Measurements from ENCODE around the gene INPP4B. TPM values are rescaled to one million over a fixed set of nuclear protein-coding genes. Genes with fewer than 3 reads are reported as not detected.

The INPP4B gene
- total RNA-seq, 2 experiments from 2014 or later, result not detected

DNA sequence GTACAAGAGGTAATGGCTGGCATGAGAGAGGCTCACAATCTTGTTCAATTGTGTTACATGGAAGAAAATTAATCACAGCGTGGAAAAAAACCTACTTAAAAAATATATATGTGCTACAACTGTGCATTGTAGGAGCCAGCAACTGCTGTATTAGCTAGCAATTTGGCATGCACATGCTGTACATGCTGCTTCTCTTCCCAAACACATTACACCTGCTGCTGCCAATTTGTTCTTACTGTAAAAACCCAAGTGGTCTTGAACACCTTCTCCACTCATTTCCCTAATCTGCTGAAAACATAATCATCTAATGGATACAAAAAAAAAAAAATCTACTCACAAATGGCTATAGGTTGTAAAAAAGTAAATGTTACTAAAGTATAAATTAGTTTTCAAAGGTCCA is 264.2 kb downstream of the INPP4B start:
- H3K4me1 ChIP-seq (ENCODE audit: insufficient read depth, low read length, poor library complexity, severe bottlenecking), result no peaks in the 10 kb centered on the region
- TF ChIP-seq, protein P1, sequence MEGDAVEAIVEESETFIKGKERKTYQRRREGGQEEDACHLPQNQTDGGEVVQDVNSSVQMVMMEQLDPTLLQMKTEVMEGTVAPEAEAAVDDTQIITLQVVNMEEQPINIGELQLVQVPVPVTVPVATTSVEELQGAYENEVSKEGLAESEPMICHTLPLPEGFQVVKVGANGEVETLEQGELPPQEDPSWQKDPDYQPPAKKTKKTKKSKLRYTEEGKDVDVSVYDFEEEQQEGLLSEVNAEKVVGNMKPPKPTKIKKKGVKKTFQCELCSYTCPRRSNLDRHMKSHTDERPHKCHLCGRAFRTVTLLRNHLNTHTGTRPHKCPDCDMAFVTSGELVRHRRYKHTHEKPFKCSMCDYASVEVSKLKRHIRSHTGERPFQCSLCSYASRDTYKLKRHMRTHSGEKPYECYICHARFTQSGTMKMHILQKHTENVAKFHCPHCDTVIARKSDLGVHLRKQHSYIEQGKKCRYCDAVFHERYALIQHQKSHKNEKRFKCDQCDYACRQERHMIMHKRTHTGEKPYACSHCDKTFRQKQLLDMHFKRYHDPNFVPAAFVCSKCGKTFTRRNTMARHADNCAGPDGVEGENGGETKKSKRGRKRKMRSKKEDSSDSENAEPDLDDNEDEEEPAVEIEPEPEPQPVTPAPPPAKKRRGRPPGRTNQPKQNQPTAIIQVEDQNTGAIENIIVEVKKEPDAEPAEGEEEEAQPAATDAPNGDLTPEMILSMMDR (conservative IDR thresholded peaks at IDR 0.05; ENCODE audit: low read length), result no peak
- no peak for TF ChIP-seq EZH2phosphoT487 (IDR thresholded peaks at IDR 0.05; ENCODE audit: borderline replicate concordance, low read depth, low read length)
- no TSS peak for BruUV-seq (replicated peaks)
- H3K4me2 ChIP-seq (ENCODE audit: low read length), result no peak overlapping the region
- ChIA-PET POLR2A (interaction anchor here (0.6 kb wide), 1 partner anchor 319 kb away, joined by 3 read pairs; no protein-coding TSS in a partner anchor), CTCF (ENCODE audit: unreplicated experiment) (no interaction called here)
- H3K9me3 ChIP-seq (ENCODE audit: low read length), result no peaks in the 10 kb centered on the region
- H3K36me3 ChIP-seq (ENCODE audit: insufficient read depth, low read length), result no peaks in the 10 kb centered on the region
- H2AFZ ChIP-seq (ENCODE audit: low read length), result no peak overlapping the region
- DNase-seq (ENCODE audit: low spot score), result no peak
- H3K9me2 ChIP-seq (ENCODE audit: insufficient read depth, low read length), result no peaks in the 10 kb centered on the region
- H3K27ac ChIP-seq (ENCODE audit: low read depth, low read length, poor library complexity, severe bottlenecking), result no peak overlapping the region
- intact Hi-C loops (cut with micrococcal nuclease; ENCODE audit: unreplicated experiment), result no loop called here
- no peak overlapping the region for H3K4me3 ChIP-seq (ENCODE audit: low read depth, low read length, poor library complexity, severe bottlenecking)
- no peaks in the 10 kb centered on the region for H4K20me1 ChIP-seq (ENCODE audit: insufficient read depth, low read length)
- no peaks in the 10 kb centered on the region for H3K79me2 ChIP-seq (ENCODE audit: insufficient read depth, low read depth, low read length)

DNA sequence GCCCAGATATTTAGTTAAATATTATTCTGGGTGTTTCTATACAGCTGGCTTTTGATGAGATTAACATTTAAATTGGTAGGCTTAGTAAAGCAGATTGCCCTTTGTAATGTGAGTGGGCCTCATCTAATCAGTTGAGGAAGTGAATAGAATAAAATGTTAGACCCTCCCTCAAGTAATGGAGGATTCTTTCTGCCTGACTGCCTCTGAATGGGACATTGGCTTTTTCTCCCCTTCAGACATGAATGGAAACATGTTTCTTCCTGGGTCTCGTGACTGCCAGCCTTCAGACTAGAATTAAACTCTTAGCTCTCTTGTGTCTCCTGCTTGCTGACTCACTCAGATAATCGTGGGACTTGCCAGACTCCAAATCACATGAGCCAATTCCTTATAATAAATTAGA is 266.7 kb downstream of the INPP4B start:
- intact Hi-C loops (cut with micrococcal nuclease; ENCODE audit: unreplicated experiment), result no loop called here
- Histone ChIP-seq H3K79me2 (ENCODE audit: insufficient read depth, low read depth, low read length) (no peaks in the 10 kb centered on the region), H3K9me3 (ENCODE audit: low read length) (no peaks in the 10 kb centered on the region), H3K4me1 (ENCODE audit: insufficient read depth, low read length, poor library complexity, severe bottlenecking) (no peaks in the 10 kb centered on the region), H3K4me2 (ENCODE audit: low read length) (no peak overlapping the region), H3K4me3 (ENCODE audit: low read depth, low read length, poor library complexity, severe bottlenecking) (no peak overlapping the region), H3K36me3 (ENCODE audit: insufficient read depth, low read length) (no peaks in the 10 kb centered on the region), H3K9me2 (ENCODE audit: insufficient read depth, low read length) (no peaks in the 10 kb centered on the region), H4K20me1 (ENCODE audit: insufficient read depth, low read length) (no peaks in the 10 kb centered on the region), H2AFZ (ENCODE audit: low read length) (no peak overlapping the region), H3K27ac (ENCODE audit: low read depth, low read length, poor library complexity, severe bottlenecking) (no peak overlapping the region)
- no peak for DNase-seq (ENCODE audit: low spot score)
- TF ChIP-seq, protein P1 (conservative IDR thresholded peaks at IDR 0.05; ENCODE audit: low read length), result no peak
- no peak for TF ChIP-seq EZH2phosphoT487 (IDR thresholded peaks at IDR 0.05; ENCODE audit: borderline replicate concordance, low read depth, low read length)
- no TSS peak for BruUV-seq (replicated peaks)
- POLR2A ChIA-PET, result no interaction called here
- CTCF ChIA-PET (ENCODE audit: unreplicated experiment), result no interaction called here

DNA sequence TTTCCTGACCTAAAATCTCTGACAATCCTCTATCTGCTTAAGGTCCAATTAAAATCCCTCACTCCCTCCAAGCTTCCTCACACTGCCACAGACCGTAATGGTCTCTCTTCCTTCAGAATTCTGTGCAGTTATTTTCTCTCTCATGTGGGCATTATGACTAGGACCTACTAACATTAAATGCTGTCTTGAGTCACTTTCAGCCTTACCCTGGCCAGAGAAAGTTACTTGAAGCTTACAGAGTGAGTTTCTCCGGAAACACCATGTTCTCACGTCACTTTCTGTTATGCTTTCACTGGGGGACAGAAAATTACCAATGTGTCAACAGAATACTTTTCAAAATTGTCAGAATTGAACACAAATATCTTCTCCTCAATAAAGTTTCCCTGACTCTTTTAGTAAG is 271.8 kb downstream of the INPP4B start:
- no peaks in the 10 kb centered on the region for H3K79me2 ChIP-seq (ENCODE audit: insufficient read depth, low read depth, low read length)
- H3K27ac ChIP-seq (ENCODE audit: low read depth, low read length, poor library complexity, severe bottlenecking), result no peak overlapping the region
- no TSS peak for BruUV-seq (replicated peaks)
- no peak overlapping the region for H2AFZ ChIP-seq (ENCODE audit: low read length)
- H3K4me2 ChIP-seq (ENCODE audit: low read length), result no peak overlapping the region
- TF ChIP-seq, protein P1 (conservative IDR thresholded peaks at IDR 0.05; ENCODE audit: low read length), result no peak
- no peak for TF ChIP-seq EZH2phosphoT487 (IDR thresholded peaks at IDR 0.05; ENCODE audit: borderline replicate concordance, low read depth, low read length)
- no peaks in the 10 kb centered on the region for H4K20me1 ChIP-seq (ENCODE audit: insufficient read depth, low read length)
- POLR2A ChIA-PET, result interaction anchor here (0.7 kb wide), 1 partner anchor 13 kb away, joined by 3 read pairs; no protein-coding TSS in a partner anchor
- H3K4me1 ChIP-seq (ENCODE audit: insufficient read depth, low read length, poor library complexity, severe bottlenecking), result no peaks in the 10 kb centered on the region
- intact Hi-C loops (cut with micrococcal nuclease; ENCODE audit: unreplicated experiment), result no loop called here
- H3K9me2 ChIP-seq (ENCODE audit: insufficient read depth, low read length), result no peaks in the 10 kb centered on the region
- DNase-seq (ENCODE audit: low spot score), result no peak
- H3K36me3 ChIP-seq (ENCODE audit: insufficient read depth, low read length), result no peaks in the 10 kb centered on the region
- no peak overlapping the region for H3K4me3 ChIP-seq (ENCODE audit: low read depth, low read length, poor library complexity, severe bottlenecking)
- H3K9me3 ChIP-seq (ENCODE audit: low read length), result no peaks in the 10 kb centered on the region
- CTCF ChIA-PET (ENCODE audit: unreplicated experiment), result no interaction called here
